IPS-18c (cell line): ENCODE data around the gene ASMTL.
A peak's percentile ranks its signal among the peaks of the same experiment; 100 is the strongest.
"Not testable (repeated sequence)": the region's sequence is repeated elsewhere in the genome, so short reads cannot be mapped to it uniquely, and the experiment has no call there.

Experiments
- H3K4me3 ChIP-seq: 2 replicates; pipeline ENCODE4 v1.7.0; 2013; ENCODE audit warnings: low read depth, mild to moderate bottlenecking, low read length, moderate library complexity; ENCODE audit not compliant: insufficient read depth
- H3K9me3 ChIP-seq: one replicate; pipeline ENCODE4 v1.6.1; 2013; ENCODE audit warnings: mild to moderate bottlenecking, low read length, moderate library complexity; ENCODE audit not compliant: control insufficient read depth, insufficient read depth

The ASMTL gene

DNA sequence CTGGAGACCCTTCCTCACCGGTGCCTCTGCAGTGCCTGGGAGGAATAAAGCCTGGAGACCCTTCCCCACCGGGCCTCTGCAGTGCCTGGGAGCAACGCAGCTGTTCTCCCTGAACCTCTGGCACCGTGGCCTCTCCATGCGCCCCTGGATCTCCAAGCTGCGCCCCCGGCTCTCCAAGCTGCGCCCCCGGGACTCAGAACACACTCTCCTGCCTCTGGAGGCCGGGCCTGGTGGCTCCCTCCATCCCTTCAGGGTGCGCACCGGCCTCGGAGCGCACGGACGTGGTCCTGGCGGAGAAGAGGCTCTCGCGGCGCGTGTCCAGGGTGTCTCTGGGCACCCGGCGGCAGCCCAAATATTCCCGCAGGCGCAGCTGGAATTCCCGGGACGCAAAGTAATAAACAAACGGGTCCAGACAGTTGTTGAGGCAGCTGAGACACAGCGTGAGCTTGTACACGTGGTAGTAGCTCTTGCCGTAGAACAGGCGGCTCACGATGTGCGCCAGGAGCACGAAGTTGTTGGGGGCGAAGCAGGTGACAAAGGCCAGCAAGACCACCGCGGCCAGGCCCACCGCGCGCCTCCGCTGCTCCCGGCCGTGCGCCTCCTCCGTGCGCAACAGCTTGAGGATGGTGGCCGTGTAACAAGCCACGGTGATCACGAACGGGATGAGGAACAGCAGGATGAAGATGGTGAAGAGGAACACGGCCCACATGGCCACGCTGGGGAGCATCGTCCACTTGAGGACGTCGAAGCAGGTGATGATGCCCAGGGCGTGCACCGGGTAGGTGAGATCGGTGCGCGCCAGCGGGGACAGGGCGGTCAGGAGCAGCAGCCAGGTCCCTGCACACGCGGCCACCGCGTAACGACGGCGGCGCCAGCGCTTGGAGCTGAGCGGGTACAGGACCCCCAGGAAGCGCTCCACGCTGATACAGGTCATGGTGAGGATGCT is 12.8 kb upstream of the ASMTL start:
- no peaks in the 10 kb centered on the region for H3K9me3 ChIP-seq
- no peak overlapping the region for H3K4me3 ChIP-seq

DNA sequence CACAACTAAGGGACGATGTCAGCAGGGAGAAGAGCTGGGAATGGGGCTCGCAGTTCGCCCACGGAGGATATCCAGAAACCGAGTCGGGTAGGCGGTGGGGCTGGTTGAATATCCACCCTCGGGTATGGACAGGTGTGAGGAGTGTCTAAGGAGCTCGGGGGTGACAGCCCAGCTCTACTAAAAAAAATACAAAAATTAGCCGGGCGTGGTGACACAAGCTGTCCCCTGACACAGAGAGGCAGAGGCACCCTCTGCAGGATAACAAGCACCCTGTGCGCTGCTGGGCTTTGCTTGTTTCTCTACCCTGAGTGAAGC is 12.2 kb upstream of the ASMTL start:
- Histone ChIP-seq H3K4me3 (no peak overlapping the region), H3K9me3 (no peaks in the 10 kb centered on the region)

DNA sequence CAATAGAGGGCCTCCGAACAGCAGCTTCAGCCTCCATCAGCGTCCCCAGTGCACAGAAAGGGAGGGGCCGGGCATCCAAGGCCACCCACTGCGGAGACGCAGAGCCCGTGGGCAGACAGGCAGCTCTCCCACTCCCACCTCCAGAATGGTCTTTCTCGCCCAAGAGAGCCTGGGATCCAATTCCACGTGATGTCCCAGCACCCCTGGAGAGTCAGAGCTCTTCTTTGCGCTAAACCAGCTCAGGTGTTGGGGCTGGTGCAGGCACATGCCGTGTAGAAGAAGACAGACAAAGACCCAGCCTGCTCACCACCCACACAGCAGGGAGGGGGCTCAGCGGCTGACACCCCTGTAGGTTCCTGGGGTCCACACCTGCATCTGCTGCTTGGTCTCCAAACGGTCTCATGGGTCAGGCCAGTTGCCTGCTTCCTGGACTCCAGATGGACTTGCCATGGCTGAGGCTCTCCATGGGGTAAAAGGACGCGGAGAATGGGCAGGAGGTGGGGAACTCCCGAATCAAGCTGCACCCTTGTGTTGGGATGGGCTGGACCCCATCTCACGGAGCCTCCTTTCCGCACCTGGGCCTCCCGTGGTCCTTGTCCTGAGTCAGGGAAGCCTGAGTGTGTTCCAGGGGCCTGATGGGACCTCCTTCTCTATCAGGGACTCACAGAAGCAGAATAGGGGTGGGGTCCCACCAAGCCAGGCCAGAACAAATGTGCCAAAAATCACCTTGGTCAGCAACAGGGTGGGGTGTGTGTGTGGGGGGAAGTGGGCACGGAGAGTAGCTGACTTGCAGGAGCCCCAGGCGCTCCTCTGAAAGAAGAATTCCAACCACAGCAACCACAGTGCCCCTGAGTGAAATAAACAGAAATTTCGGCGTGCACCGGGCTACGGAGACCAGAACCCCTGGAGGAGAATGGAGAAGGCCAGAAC is 11.6 kb upstream of the ASMTL start:
- Histone ChIP-seq H3K9me3 (no peaks in the 10 kb centered on the region), H3K4me3 (no peak overlapping the region)

DNA sequence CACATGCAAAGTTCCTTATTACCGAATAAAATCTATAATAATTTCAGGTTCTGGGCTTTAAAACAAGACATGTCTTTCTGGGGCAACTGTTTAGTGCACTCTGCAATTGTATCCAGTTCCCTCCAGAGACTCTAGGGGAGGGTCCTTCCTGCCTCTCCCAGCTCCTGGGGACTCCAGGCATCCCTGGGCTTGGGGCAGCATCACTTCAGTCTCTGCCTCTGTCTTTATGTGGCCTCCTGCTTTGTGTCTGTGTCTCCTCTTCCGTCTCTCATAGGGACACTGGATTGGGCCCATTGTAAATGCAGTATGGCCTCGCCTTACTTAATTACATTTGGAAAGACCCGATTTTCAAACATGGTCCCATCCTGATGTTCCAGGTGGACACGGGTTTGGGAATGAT is 10.9 kb upstream of the ASMTL start:
- no peaks in the 10 kb centered on the region for H3K9me3 ChIP-seq
- no peak overlapping the region for H3K4me3 ChIP-seq

DNA sequence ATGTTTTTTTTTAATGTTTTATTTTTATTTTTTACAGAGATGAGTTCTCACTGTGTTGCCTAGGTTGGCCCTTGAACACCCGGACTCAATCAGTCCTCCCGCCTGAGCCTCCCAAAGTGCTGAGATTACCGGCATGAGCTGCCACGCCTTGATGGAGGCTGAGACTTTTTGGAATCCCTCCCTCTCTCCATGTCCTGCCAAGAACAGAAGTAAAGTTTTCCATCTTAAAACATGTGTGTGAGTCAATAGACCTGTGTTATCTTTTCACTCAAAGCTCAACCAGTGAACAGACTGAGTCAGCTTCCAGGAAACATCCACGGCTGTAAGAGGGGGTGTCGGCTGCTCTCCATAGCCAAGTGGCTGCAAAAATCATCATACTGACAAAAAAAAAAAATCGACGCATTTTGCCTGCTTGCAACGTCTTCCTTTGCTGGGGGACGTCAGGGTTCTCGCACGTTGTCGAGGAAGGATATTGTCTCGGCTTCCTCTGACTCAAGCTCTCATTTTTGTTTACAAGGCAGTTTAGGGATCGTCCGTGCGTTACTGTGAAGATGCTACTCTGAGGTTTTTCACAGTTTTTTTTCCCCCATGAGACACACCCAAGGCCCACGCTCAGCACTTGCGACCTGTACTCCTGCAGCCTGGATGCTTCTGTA is 10.0 kb upstream of the ASMTL start:
- H3K4me3 ChIP-seq = no peak overlapping the region
- H3K9me3 ChIP-seq = no peaks in the 10 kb centered on the region

DNA sequence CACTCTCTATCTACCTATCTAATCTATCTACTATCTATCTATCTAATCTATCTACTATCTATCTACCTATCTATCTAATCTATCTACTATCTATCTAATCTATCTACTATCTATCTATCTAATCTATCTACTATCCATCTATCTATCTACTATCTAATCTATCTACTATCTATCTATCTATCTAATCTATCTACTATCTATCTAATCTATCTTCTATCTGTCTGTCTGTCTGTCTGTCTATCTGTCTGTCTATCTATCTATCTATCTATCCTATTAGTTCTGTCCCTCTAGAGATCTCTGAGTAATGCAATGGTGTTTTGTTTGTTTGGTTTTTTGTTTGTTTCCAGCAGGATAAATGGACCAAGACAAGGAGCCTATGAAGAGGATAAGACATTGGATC is 9.4 kb upstream of the ASMTL start:
- Histone ChIP-seq H3K4me3 (no peak overlapping the region), H3K9me3 (no peaks in the 10 kb centered on the region)

DNA sequence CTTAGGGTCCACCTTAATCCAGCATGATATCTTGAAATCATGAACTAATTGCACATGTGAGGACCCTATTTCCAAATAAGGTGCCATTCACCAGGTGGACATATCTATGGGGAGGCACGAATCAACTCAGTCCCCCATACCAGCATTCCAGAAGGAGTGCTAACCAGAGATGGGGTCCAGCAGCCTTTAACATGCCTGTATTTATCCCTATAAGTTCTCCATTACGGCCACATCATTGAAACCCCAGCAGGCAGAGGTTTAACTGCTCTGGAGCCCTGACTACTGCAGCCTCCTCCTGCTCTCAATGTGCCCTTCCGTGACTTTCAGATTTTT is 3.2 kb upstream of the ASMTL start:
- peaks cover 3% of the 10 kb centered on the region for H3K9me3 ChIP-seq
- no peak overlapping the region for H3K4me3 ChIP-seq

DNA sequence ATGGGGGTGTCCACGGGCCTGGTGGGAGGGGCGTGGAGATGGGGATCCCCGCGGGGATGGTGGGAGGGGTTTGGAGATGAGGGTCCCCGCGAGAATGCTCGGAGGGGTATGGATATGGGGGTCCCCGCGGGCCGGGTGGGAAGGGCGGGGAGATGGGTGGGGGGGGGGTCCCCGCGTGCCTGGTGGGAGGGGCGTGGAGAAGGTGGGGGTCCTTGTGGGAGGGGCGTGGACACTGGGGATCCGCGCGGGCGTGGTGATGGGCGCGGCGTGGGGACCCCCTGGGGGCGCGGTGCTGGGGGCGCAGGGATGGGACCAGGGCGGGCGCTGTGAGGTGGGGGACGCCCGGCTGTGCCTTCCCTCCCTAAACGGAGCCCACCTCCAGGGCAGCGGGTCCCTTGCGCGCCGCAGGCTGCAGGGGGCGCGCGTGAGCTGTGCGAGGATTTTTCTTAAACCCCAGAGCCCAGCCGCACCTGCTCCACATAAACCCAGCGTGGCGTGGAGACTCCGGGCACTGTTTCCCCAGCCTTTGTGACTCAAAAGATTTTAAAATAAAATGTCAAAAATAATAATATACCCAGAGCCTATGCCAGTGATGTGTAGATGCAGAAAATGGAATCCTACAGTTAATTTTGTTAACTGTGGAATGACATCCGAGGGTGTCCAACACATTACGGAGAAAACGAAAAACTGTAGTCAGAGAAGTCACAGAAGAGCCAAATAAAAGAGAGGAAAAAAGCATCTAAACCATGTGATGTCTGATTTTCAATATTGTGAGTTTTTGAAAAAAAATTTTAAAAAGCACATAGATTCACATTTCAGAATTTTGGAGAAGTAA is 1.5 kb upstream of the ASMTL start:
- no peak overlapping the region for H3K4me3 ChIP-seq

DNA sequence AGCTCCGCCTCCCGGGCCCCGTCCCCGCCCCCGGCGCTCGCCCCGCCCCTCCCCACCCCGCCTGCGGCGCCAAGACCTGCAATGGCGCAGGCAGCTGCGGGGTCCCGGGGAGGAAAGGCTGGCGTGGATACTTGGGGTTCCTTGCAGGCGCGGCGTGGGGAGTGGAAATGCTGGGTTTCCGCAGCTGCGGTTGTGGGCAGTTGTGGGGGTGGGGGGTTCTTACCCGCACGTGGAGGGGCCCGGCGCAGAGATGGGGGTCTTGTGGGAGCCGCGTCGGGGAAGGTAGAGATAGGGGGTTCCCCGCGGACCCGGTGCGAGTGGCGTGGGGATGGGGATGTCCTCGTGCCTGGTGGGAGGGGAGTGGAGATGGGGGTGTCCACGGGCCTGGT is 680 bp upstream of the ASMTL start:
- peaks cover 11% of the 10 kb centered on the region for H3K9me3 ChIP-seq
- peak overlapping the region; percentile 63 for H3K4me3 ChIP-seq

More for the DNA sequence above, 1.5 kb upstream of the ASMTL start:
- H3K9me3 ChIP-seq = peaks cover 4% of the 10 kb centered on the region

DNA sequence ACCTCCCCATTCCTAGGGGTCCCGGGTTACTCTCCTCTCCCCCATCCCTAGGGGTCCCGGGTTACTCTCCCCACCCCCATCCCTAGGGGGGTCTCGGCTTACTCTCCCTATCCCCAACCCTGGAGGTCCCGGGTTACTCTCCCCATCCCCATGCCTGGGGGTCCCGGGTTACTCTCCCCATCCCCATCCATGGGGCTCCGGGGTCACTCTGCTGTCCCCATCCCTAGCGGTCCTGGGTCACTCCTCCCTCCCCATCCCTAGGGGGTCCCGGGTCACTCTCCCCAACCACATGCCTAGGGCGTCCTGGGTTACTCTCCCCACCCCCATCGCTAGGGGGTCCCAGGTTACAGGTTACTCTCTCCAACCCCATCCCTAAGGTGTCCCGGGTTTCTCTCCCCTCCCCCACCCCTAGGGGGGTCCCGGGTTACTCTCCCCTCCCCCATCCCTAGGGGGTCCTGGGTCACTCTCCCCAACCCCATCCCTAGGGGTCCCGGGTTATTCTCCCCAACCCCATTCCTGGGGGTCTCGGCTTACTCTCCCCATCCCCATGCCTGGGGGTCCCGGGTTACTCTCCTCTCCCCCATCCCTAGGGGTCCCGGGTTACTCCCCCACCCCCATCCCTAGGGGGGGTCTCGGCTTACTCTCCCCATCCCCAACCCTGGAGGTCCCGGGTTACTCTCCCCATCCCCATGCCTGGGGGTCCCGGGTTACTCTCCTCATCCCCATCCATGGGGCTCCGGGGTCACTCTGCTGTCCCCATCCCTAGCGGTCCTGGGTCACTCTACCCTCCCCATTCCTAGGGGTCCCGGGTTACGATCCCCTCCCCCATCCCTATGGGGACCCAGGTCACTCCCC is 821 bp downstream of the ASMTL start:
- Histone ChIP-seq H3K9me3 (peaks cover 13% of the 10 kb centered on the region), H3K4me3 (peak overlapping the region; percentile 89)

DNA sequence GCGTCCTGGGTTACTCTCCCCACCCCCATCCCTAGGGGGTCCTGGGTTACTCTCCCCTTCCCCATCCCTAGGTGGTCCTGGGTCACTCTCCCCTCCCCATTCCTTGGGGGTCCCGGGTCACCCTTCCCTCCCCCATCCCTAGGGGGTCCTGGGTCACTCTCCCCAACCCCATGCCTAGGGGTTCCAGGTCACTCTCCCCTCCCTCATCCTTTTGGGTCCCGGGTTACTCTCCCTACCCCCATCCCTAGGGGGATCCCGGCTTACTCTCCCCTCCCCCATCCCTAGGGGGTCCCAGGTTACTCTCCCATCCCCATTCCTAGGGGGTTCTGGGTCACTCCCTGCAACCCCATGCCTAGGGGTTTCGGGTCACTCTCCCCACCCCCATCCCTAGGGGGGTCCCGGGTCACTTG is 1.5 kb downstream of the ASMTL start:
- H3K9me3 ChIP-seq = peaks cover 13% of the 10 kb centered on the region
- H3K4me3 ChIP-seq = peak overlapping the region; percentile 89; the same call in 1 of the 2 replicates

DNA sequence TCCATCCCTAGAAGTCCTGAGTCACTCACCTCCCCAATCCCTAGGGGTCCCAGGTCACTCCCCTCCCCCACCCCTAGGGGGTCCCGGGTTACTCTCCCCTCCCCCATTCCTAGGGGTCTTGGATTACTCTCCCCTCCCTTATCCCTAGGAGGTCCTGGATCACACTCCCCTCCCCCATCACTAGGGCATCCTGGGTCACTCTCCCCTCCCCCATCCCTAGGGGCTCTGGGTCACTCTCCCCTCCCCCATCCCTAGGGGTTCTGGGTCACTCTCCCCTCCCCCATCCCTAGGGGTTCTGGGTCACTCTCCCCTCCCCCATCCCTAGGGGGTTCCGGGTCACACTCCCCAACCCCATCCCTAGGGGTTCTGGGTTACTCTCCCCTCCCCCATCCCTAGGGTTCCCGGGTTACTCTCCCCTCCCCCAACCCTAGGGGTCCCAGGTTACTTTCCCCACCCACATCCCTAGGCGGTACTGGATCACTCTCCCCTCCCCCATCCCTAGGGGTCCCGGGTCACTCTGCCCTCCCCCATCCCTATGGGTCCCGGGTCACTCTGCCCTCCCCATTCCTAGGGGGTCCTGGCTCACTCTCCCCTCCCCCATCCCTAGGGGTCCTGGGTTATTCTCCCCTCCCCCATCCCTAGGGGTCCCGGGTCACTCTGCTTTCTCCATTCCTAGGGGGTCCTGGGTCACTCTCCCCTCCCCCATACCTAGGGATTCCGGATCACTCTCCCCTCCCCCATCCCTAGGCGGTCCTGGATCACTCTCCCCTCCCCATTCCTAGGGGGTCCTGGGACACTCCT is 2.1 kb downstream of the ASMTL start:
- Histone ChIP-seq H3K4me3 (peak overlapping the region; percentile 9), H3K9me3 (peaks cover 10% of the 10 kb centered on the region)

DNA sequence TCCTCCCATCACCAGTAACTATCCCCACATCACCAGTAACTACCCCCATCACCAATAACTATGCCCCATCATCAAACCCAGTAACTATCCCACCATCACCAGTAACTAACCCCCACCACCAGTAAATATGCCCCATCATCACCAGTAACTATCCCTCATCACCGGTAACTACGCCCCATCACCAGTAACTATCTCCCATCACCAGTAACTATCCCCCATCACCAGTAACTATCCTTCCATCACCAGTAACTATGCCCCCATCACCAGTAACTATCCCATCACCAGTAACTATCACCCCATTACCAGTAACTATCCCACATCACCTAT is 2.9 kb downstream of the ASMTL start:
- Histone ChIP-seq H3K9me3 (peaks cover 12% of the 10 kb centered on the region), H3K4me3 (no peak overlapping the region; the same call in 1 of the 2 replicates)

DNA sequence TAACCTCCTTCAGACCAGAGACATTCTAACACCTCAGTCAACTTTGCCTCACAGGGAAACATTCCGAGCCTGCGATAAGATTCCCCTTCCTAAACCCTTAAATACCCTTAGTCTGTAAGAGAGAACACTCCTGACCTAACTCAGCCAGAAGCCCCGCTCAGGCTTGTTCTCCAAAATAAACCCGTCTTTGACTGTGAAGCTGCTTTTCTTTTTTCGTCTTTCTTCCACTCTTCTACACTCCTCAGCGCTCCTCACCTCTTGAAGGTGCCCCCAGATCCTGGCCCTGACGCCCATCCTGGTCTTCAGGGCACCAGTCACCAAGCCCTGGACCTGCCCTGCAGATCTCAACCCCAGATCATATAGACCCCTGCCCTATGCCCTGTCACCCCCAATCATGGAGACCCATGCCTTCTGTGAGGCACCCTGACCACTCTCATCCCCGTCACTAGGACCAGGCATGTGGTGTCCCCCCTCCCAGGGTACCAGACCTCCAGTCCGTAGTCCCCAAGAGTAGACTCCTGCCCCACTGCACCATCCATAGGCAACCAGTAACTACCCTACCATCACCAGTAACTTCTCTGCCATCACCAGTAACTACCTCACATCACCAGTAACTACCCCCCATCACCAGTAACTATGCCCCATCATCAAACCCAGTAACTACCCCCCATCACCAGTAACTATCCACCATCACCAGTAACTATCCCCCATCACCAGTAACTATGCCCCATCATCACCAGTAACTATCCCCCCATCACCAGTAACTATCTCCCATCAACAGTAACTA is 3.5 kb downstream of the ASMTL start:
- H3K4me3 ChIP-seq = no peak overlapping the region; the same call in 1 of the 2 replicates
- peaks cover 12% of the 10 kb centered on the region for H3K9me3 ChIP-seq

DNA sequence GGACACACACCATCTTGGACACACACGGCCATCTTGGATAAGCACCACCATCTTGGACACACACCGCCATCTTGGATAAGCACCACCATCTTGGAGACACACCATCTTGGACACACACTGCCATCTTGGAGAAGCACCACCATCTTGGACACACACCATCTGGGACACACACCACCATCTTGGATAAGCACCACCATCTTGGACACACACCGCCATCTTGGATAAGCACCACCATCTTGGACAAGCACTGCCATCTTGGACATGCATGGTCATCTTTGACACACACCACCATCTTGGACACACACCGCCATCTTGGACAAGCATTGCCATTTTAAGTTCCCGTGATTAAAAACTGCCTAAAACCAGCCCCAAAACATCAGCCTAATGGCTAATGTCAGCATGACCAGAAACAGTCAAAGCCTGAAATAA is 4.1 kb downstream of the ASMTL start:
- peaks cover 12% of the 10 kb centered on the region for H3K9me3 ChIP-seq
- not testable (repeated sequence) for H3K4me3 ChIP-seq
